H1 (cell line): ENCODE measurements around the gene TSPAN4. TPM values are rescaled to one million over a fixed set of nuclear protein-coding genes. Genes with fewer than 3 reads are reported as not detected.
A peak's percentile ranks its signal among the peaks of the same experiment; 100 is the strongest.

Experiments
- CBX5 ChIP-seq: fragments of 300-800, 300-1000 bp; sonication (generic); IDR thresholded peaks from 2 replicates; pipeline ENCODE4 v1.7.1; 2016; ENCODE audit warnings: antibody characterized with exemption, low read length, low read depth
- CEBPB ChIP-seq: IDR thresholded peaks from 2 replicates; pipeline ENCODE4 v1.6.1; 2012; ENCODE audit warnings: low read depth, low read length
- EP300 ChIP-seq, 2 experiments: IDR thresholded peaks; 1 replicate in 1 of 2; 2 replicates in 1 of 2; pipeline ENCODE4 v1.6.1; 2011 to 2012; ENCODE audit warnings: low read depth in 2 of 2, low read length in 2 of 2, mild to moderate bottlenecking in 2 of 2, borderline replicate concordance in 1 of 2, inconsistent platforms in 1 of 2, moderate library complexity in 1 of 2
- GABPA ChIP-seq: IDR thresholded peaks from 2 replicates; pipeline ENCODE4 v1.6.1; 2011; ENCODE audit warnings: mild to moderate bottlenecking, low read length, moderate library complexity, borderline replicate concordance; ENCODE audit not compliant: insufficient read depth
- GTF2F1 ChIP-seq: IDR thresholded peaks from 2 replicates; pipeline ENCODE4 v1.6.1; 2012; ENCODE audit warnings: low read depth, low read length, improper control_type of control experiment, borderline replicate concordance
- JUN ChIP-seq: IDR thresholded peaks from 2 replicates; pipeline ENCODE4 v1.6.1; 2011; ENCODE audit warnings: low read depth, mild to moderate bottlenecking, improper control_type of control experiment, low read length
- POLR2A ChIP-seq, 2 experiments: IDR thresholded peaks; 1 replicate in 1 of 2; 2 replicates in 1 of 2; pipeline ENCODE4 v1.6.1; 2011; ENCODE audit warnings: low read depth in 2 of 2, low read length in 2 of 2, mild to moderate bottlenecking in 2 of 2; ENCODE audit errors: control extremely low read depth in 1 of 2
- RBBP5 ChIP-seq: IDR thresholded peaks from 2 replicates; pipeline ENCODE4 v1.7.1; 2012; ENCODE audit warnings: low read depth, mild to moderate bottlenecking, inconsistent platforms, low read length, moderate library complexity, borderline replicate concordance
- TEAD4 ChIP-seq: IDR thresholded peaks from 2 replicates; pipeline ENCODE4 v1.6.1; 2012; ENCODE audit warnings: low read depth, low read length, inconsistent platforms, mixed read lengths
- polyA plus RNA-seq, 7 experiments: library from polyadenylated mRNA; depleted of rRNA in 3 of 7; stranded (reverse) in 5 of 7; unstranded in 2 of 7; fragments of >200 nt in 5 of 7; fragments of 200-250 nt in 2 of 7; gene quantifications; 1 replicate in 5 of 7; 2 replicates in 1 of 7; 4 replicates in 1 of 7; pipeline versions ENCODE4 v1.2.1 to v1.2.3, GENCODE V29; 2011 to 2013; ENCODE audit warnings: missing spikeins in 2 of 7, mixed read lengths in 2 of 7
- total RNA-seq: library from RNA; stranded (reverse); fragmentation: NEBNext Ultra II Directional; extraction: Animal tissue kit (Norgen Biotek cat#: 25700); gene quantifications from 2 replicates; pipeline ENCODE4 v1.2.1, GENCODE V29; 2021
- TF ChIP-seq, protein P1 (sequence below): IDR thresholded peaks from 2 replicates; pipeline ENCODE4 v1.6.1; 2012; ENCODE audit warnings: low read length, inconsistent platforms
- TF ChIP-seq, protein P2 (sequence below): IDR thresholded peaks from 2 replicates; pipeline ENCODE4 v1.6.1; 2012; ENCODE audit warnings: inconsistent platforms

TSPAN4 gene
- total and polyA plus RNA-seq, 2 of the 8 experiments (the other 6 are each of a cell fraction or from before 2014, with no cell fraction given) = 74.1 to 145 TPM

GRCh38 chr11:911031-911889 is 68.6 kb downstream of the TSPAN4 start (continued):
- peak in 1 of 2 experiments; percentile 27; a peak in 1 of 3 replicates for TF ChIP-seq EP300 (IDR thresholded peaks at IDR 0.05; ENCODE audit: borderline replicate concordance in 1 of 2, low read depth in 2 of 2, low read length in 2 of 2)
- TF ChIP-seq, protein P1, sequence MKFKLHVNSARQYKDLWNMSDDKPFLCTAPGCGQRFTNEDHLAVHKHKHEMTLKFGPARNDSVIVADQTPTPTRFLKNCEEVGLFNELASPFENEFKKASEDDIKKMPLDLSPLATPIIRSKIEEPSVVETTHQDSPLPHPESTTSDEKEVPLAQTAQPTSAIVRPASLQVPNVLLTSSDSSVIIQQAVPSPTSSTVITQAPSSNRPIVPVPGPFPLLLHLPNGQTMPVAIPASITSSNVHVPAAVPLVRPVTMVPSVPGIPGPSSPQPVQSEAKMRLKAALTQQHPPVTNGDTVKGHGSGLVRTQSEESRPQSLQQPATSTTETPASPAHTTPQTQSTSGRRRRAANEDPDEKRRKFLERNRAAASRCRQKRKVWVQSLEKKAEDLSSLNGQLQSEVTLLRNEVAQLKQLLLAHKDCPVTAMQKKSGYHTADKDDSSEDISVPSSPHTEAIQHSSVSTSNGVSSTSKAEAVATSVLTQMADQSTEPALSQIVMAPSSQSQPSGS = no peak
- 0 out of 2 replicates have a peak, but pooled peaks have one; percentile 36 for TF ChIP-seq RBBP5
- TF ChIP-seq CEBPB = no peak
- TF ChIP-seq POLR2A (IDR thresholded peaks at IDR 0.05; ENCODE audit: control extremely low read depth in 1 of 2, low read depth in 2 of 2, low read length in 2 of 2) = peak in 1 of 2 experiments; percentile 75; a peak in 2 of 3 replicates
- TF ChIP-seq JUN = no peak
- TF ChIP-seq TEAD4 = no peak
- TF ChIP-seq GABPA = no peak
- TF ChIP-seq GTF2F1 = no peak
- TF ChIP-seq CBX5 = no peak
- TF ChIP-seq, protein P2, sequence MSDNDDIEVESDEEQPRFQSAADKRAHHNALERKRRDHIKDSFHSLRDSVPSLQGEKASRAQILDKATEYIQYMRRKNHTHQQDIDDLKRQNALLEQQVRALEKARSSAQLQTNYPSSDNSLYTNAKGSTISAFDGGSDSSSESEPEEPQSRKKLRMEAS = peak; percentile 84
